ENCODE results near the gene ITIH1. TPM values are rescaled to one million over a fixed set of nuclear protein-coding genes. Genes with fewer than 3 reads are reported as not detected.

The ITIH1 gene
- total RNA-seq, 2 donors from 2014 or later, result 4.4 TPM; not detected in 1

DNA sequence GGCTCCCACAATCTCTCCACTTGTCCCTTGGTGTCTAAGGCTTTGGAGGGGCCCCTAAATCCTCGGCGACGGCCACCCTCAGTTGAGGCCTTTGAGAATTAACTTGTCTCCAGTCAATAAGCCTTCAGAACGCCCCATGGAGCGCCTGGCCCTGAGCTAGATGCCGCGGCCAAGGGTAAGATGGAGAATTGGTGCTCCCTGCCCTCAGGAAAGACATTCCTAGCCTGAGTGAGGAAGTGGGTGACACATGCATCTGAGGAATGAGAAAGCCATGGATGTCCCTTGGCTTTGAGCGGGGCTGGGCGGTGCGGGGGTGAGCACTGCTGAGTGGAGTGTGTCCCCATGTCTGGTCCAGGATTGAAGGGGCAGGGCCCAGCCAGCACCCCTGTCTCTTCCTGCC lies 39.8 kb downstream of the ITIH1 start:
- 95 to 96% methylated on average over 10 of the region's 10 CpGs for WGBS, 2 donors
- Histone ChIP-seq H3K9me3 (no peaks in the 10 kb centered on the region), H3K4me3 (no peak overlapping the region), H3K27me3 (no peaks in the 10 kb centered on the region), H3K4me1 (no peaks in the 10 kb centered on the region), H3K36me3 (replicated peaks in 1 of 2; ENCODE audit: insufficient read depth in 1 of 2, low read depth in 2 of 2) (no peaks in the 10 kb centered on the region), H3K27ac (no peak overlapping the region)
- DNase-seq (no peak), ATAC-seq (no peak)
- TF ChIP-seq, protein P1, sequence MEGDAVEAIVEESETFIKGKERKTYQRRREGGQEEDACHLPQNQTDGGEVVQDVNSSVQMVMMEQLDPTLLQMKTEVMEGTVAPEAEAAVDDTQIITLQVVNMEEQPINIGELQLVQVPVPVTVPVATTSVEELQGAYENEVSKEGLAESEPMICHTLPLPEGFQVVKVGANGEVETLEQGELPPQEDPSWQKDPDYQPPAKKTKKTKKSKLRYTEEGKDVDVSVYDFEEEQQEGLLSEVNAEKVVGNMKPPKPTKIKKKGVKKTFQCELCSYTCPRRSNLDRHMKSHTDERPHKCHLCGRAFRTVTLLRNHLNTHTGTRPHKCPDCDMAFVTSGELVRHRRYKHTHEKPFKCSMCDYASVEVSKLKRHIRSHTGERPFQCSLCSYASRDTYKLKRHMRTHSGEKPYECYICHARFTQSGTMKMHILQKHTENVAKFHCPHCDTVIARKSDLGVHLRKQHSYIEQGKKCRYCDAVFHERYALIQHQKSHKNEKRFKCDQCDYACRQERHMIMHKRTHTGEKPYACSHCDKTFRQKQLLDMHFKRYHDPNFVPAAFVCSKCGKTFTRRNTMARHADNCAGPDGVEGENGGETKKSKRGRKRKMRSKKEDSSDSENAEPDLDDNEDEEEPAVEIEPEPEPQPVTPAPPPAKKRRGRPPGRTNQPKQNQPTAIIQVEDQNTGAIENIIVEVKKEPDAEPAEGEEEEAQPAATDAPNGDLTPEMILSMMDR (IDR thresholded peaks at IDR 0.05), result no peak
- TF ChIP-seq POLR2A (IDR thresholded peaks at IDR 0.05), result no peak
- intact Hi-C loops (cut with DNase I), result no loop called here

DNA sequence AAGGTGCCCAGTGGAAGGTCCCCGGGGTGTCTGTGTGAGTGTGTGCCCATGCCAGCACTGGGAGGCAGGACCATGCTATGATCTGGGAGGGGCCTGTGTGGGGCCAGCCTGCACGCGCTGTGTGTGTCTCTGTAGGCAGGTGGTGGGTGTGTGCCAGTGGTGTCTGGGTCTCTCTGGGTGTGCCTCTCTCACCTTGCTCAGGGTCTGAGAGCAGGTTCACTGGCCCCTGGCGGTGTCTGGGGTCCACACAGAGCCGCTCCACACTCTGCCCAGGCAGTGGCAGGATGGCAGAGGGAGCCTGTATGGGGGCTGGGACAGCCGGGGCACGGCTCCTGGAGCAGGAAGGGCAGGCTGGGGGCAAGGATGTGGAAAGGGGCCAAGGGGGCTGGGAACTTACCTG lies 40.5 kb downstream of the ITIH1 start:
- WGBS, 2 donors, result 85 to 96% methylated on average over 4 to 7 of the region's 7 CpGs
- H3K27me3 ChIP-seq, result no peaks in the 10 kb centered on the region
- intact Hi-C loops (cut with DNase I), result no loop called here

DNA sequence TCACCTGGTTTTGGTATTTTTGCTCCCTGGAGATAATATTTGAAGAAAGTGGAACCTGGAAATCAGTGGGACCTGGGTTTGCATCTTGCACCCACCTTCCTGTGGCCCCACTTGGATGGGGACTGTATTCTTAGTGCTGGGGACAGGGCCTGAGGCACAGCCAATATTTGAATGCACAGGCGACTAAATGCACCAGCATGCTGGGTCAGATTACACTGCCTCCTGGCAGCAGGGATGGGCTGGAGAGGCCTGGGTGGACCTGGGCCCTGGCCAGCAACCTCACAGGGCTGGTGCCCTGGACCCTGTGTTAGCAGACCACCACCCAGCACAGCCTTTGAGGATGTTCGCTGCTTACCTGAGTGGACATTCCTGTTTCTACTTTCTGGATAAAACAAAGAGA lies 42.5 kb downstream of the ITIH1 start:
- no peaks in the 10 kb centered on the region for H3K36me3 ChIP-seq (replicated peaks in 1 of 2; ENCODE audit: insufficient read depth in 1 of 2, low read depth in 2 of 2)
- TF ChIP-seq, protein P1 (IDR thresholded peaks at IDR 0.05), result no peak
- TF ChIP-seq POLR2A (IDR thresholded peaks at IDR 0.05), result no peak
- DNase-seq (no peak), ATAC-seq (no peak)
- intact Hi-C loops (cut with DNase I), result no loop called here
- no peaks in the 10 kb centered on the region for H3K27me3 ChIP-seq
- no peaks in the 10 kb centered on the region for H3K9me3 ChIP-seq
- 72 to 89% methylated on average over 1 to 2 of the region's 2 CpGs for WGBS, 2 donors
- no peak overlapping the region for H3K27ac ChIP-seq
- no peaks in the 10 kb centered on the region for H3K4me1 ChIP-seq
- H3K4me3 ChIP-seq, result no peak overlapping the region

More for the DNA sequence above, 40.5 kb downstream of the ITIH1 start:
- TF ChIP-seq POLR2A (IDR thresholded peaks at IDR 0.05), result no peak
- TF ChIP-seq, protein P1 (IDR thresholded peaks at IDR 0.05), result no peak
- DNase-seq, result no peak
- H3K4me3 ChIP-seq, result no peak overlapping the region
- no peak overlapping the region for H3K27ac ChIP-seq
- H3K4me1 ChIP-seq, result no peaks in the 10 kb centered on the region
- no peaks in the 10 kb centered on the region for H3K36me3 ChIP-seq (replicated peaks in 1 of 2; ENCODE audit: insufficient read depth in 1 of 2, low read depth in 2 of 2)
- H3K9me3 ChIP-seq, result no peaks in the 10 kb centered on the region
- no peak for ATAC-seq

DNA sequence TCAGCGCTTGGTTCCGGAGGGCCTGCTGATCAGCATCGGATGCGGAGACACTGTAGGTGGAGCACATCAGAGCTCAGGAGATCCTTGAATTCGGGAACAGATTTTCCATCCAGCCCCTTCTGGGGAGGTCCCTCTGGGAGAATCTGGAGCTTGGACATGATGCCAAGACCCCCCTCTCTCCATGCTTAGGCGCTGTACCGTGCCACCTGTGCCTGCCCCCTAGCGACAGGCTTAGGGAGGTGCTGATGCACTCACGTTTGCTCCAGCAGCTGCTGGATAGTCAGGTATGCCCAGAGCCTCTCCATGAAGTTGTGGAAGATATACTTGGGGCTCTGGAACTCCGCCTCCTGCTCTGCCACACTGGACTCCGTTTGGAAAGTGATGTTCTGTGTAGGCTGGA lies 43.3 kb downstream of the ITIH1 start:
- intact Hi-C loops (cut with DNase I), result no loop called here
- WGBS, 2 donors, result 62 to 83% methylated on average over 7 to 11 of the region's 11 CpGs
- DNase-seq (peak in 2 of 4 donors; percentile 14 to 23), ATAC-seq (no peak)
- no peak for TF ChIP-seq POLR2A (IDR thresholded peaks at IDR 0.05)
- TF ChIP-seq, protein P1 (IDR thresholded peaks at IDR 0.05), result peak in 5 of 7 experiments; percentile 14 to 31 (median 16)
- no peaks in the 10 kb centered on the region for H3K27me3 ChIP-seq
- no peaks in the 10 kb centered on the region for H3K4me1 ChIP-seq
- H3K27ac ChIP-seq, result no peak overlapping the region
- H3K36me3 ChIP-seq (replicated peaks in 1 of 2; ENCODE audit: insufficient read depth in 1 of 2, low read depth in 2 of 2), result no peaks in the 10 kb centered on the region
- no peak overlapping the region for H3K4me3 ChIP-seq
- no peaks in the 10 kb centered on the region for H3K9me3 ChIP-seq

DNA sequence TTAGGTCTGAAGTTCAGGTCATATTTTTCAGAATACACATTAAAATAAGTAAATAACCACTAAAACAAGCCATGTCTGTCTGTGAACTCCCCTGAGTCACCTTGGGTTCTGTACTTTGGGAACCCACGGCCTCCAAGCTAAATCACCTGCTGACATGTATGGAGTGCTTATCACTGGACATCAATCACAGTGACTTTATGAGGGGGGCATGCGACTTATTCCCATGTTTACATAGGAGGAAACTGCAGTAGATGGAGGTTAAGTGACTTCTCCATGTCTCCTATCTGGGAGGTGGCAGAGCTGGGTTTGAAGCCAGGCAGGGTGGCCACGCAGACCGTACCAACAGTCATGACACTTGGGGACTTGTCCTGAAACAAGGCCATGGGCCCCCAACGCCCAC lies 45.0 kb downstream of the ITIH1 start:
- Histone ChIP-seq H3K4me3 (no peak overlapping the region), H3K27ac (no peak overlapping the region), H3K36me3 (replicated peaks in 1 of 2; ENCODE audit: insufficient read depth in 1 of 2, low read depth in 2 of 2) (no peaks in the 10 kb centered on the region), H3K9me3 (no peaks in the 10 kb centered on the region), H3K4me1 (peaks cover 1% of the 10 kb centered on the region), H3K27me3 (no peaks in the 10 kb centered on the region)
- no peak for ATAC-seq
- TF ChIP-seq, protein P1 (IDR thresholded peaks at IDR 0.05), result no peak
- TF ChIP-seq POLR2A (IDR thresholded peaks at IDR 0.05), result no peak
- intact Hi-C loops (cut with DNase I), result no loop called here
- 87% methylated on average over 5 of the region's 5 CpGs for WGBS, 2 donors
- no peak for DNase-seq

Measured in body of pancreas (tissue), 4 donors.